Lower leg skin (tissue), 4 donors: ENCODE measurements around the gene ZSCAN10. TPM values are rescaled to one million over a fixed set of nuclear protein-coding genes. Genes with fewer than 3 reads are reported as not detected.

Source experiments
- DNase-seq, 2 donors: peaks; one replicate each; pipeline ENCODE4 v3.0.0-alpha.2; 2019; ENCODE audit warnings: low spot score in 2 of 2
- H3K4me3 ChIP-seq: fragments of 200-600 bp; sonication (generic); 2 replicates; pipeline ENCODE4 v1.5.1; 2017; ENCODE audit warnings: mild to moderate bottlenecking, low read depth; ENCODE audit not compliant: poor library complexity, severe bottlenecking
- CTCF ChIP-seq, 3 donors: fragments of 450-650 bp; IDR thresholded peaks; one replicate each; pipeline ENCODE4 v1.5.1; 2016; ENCODE audit warnings: antibody characterized with exemption in 3 of 3, mild to moderate bottlenecking in 3 of 3, moderate library complexity in 2 of 3
- POLR2A ChIP-seq, 2 donors: fragments of 450-650 bp; IDR thresholded peaks; one replicate each; pipeline ENCODE4 v1.6.1; 2016 to 2017; ENCODE audit warnings: antibody characterized with exemption in 2 of 2, mild to moderate bottlenecking in 1 of 2, moderate library complexity in 1 of 2
- WGBS, 2 donors: methylation state at CpG; one replicate each; pipeline ENCODE4 v1.1.5; 2018; 5-methylcytosine and 5-hydroxymethylcytosine counted together
- intact Hi-C: fragments of 100-400 bp; cut with DNase I; formaldehyde crosslinking; loops from one replicate; pipeline ENCODE4 v1.15.0; 2023; ENCODE audit warnings: low total_unique reads
- total RNA-seq, 4 donors: library from RNA; depleted of rRNA; stranded (reverse); fragments of >200 nt; gene quantifications; one replicate each; pipeline ENCODE4 v1.1.0, GENCODE V29; 2016

ZSCAN10 gene
- total RNA-seq, 4 donors from 2014 or later = not detected

DNA sequence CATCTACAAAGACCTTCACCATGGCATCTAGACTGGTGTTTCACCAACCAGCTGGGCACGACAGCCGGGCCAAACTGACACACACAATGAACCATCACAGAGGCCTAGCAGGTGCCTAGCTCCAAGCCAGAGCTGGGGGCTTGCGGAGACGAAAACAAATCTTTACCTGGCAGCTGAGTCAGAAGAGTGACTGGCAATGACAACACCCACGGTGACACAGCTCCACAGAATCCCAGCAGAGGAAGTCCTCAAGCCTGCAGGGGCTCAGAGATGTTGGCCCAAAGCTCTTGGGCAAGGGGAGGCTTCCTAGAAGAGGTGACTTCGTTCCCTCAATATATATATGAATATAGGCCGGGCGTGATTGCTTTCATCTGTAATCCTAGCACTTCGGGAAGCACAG lies 47.6 kb downstream of the ZSCAN10 start:
- TF ChIP-seq CTCF (IDR thresholded peaks at IDR 0.05) = no peak
- no peak for TF ChIP-seq POLR2A (IDR thresholded peaks at IDR 0.05)
- intact Hi-C loops = no loop called here
- H3K4me3 ChIP-seq = no peak overlapping the region
- 65 to 86% methylated on average over 9 of the region's 9 CpGs for WGBS, 2 donors
- no peak for DNase-seq

GRCh38 chr16:3051009-3051408 lies 48.1 kb downstream of the ZSCAN10 start:
- intact Hi-C loops = no loop called here
- WGBS, 2 donors = 53 to 62% methylated on average over 4 of the region's 4 CpGs
- no peak overlapping the region for H3K4me3 ChIP-seq
- no peak for DNase-seq
- TF ChIP-seq POLR2A (IDR thresholded peaks at IDR 0.05) = no peak
- no peak for TF ChIP-seq CTCF (IDR thresholded peaks at IDR 0.05)

DNA sequence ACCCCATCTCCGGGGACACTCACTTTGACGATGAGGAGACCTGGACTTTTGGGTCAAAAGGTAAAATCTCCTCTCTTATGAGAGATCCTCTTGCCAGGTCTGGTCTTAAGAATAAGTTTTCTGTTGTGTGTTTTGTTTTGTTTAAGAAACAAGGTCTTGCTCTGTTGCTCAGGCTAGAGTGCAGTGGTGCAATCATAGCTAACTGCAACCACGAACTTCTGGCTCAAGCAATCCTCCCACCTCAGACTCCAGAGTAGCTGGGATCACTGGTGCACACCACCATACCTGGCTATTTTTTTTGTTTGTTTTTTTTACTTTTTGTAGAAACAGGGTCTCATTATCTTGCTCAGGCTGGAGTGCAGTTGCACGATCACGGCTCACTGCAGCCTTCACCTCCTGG lies 48.6 kb downstream of the ZSCAN10 start:
- no peak for DNase-seq
- WGBS, 2 donors = 84 to 86% methylated on average over 5 of the region's 5 CpGs
- TF ChIP-seq CTCF (IDR thresholded peaks at IDR 0.05) = no peak
- TF ChIP-seq POLR2A (IDR thresholded peaks at IDR 0.05) = no peak
- no peak overlapping the region for H3K4me3 ChIP-seq
- intact Hi-C loops = no loop called here

DNA sequence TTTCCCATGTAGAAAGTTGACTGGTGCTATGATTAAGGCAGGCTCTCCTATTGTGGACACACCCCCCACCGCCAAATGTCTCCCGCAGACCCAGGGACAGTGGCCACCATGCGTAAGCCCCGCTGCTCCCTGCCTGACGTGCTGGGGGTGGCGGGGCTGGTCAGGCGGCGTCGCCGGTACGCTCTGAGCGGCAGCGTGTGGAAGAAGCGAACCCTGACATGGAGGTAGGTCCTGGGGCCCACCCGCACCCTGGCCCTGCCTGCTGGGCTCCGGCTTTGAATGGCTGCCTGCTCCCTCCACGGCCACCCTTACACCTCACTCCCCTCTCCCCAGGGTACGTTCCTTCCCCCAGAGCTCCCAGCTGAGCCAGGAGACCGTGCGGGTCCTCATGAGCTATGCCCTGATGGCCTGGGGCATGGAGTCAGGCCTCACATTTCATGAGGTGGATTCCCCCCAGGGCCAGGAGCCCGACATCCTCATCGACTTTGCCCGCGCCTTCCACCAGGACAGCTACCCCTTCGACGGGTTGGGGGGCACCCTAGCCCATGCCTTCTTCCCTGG lies 49.1 kb downstream of the ZSCAN10 start:
- intact Hi-C loops = no loop called here
- DNase-seq = no peak
- no peak overlapping the region for H3K4me3 ChIP-seq
- WGBS, 2 donors = 74 to 79% methylated on average over 18 to 26 of the region's 26 CpGs
- TF ChIP-seq POLR2A (IDR thresholded peaks at IDR 0.05) = no peak
- no peak for TF ChIP-seq CTCF (IDR thresholded peaks at IDR 0.05)

- 18 to 21% methylated on average over 12 to 13 of the region's 13 CpGs for WGBS, 2 donors
- no peak overlapping the region for H3K4me3 ChIP-seq
- TF ChIP-seq POLR2A (IDR thresholded peaks at IDR 0.05) = no peak
- no peak for TF ChIP-seq CTCF (IDR thresholded peaks at IDR 0.05)
- DNase-seq = no peak
- intact Hi-C loops = no loop called here
Observed at GRCh38 chr16:3047387-3047720, 51.7 kb downstream of the ZSCAN10 start.

GRCh38 chr16:3046641-3047386 lies 52.3 kb downstream of the ZSCAN10 start:
- no peak overlapping the region for H3K4me3 ChIP-seq
- intact Hi-C loops = no loop called here
- 1 to 2% methylated on average over 35 to 42 of the region's 54 CpGs for WGBS, 2 donors
- no peak for DNase-seq
- TF ChIP-seq POLR2A (IDR thresholded peaks at IDR 0.05) = no peak
- no peak for TF ChIP-seq CTCF (IDR thresholded peaks at IDR 0.05)
